Ishikawa (cell line): ENCODE measurements around the gene SDSL.

ENCODE experiments used
- CEBPB ChIP-seq: IDR thresholded peaks from 2 replicates; pipeline ENCODE4 v1.6.1; 2012
- EP300 ChIP-seq: IDR thresholded peaks from 2 replicates; pipeline ENCODE4 v1.6.1; 2012; ENCODE audit warnings: borderline replicate concordance
- FOXM1 ChIP-seq: IDR thresholded peaks from 2 replicates; pipeline ENCODE4 v1.6.1; 2012; ENCODE audit warnings: low read depth, borderline replicate concordance
- MAX ChIP-seq: IDR thresholded peaks from 2 replicates; pipeline ENCODE4 v1.6.1; 2012
- TAF1 ChIP-seq: IDR thresholded peaks from 2 replicates; pipeline ENCODE4 v1.6.1; 2012; ENCODE audit warnings: low read depth, mild to moderate bottlenecking
- TCF12 ChIP-seq: IDR thresholded peaks from 2 replicates; pipeline ENCODE4 v1.6.1; 2012; ENCODE audit warnings: low read depth
- YY1 ChIP-seq: IDR thresholded peaks from 2 replicates; pipeline ENCODE4 v1.6.1; 2012; ENCODE audit warnings: low read depth

- no peak for TF ChIP-seq CEBPB
- no peak for TF ChIP-seq FOXM1
- no peak for TF ChIP-seq TAF1
- TF ChIP-seq EP300: no peak
- no peak for TF ChIP-seq TCF12
- no peak for TF ChIP-seq YY1
- TF ChIP-seq MAX: no peak
Measured at GRCh38 chr12:113438523-113439300, 16.5 kb downstream of the SDSL start.
